NCI-H2171 treated with DMSO at 0.1 percent for 48 hours (cell line): ENCODE results near the gene USP26.
"Not testable (repeated sequence)": the region's sequence is repeated elsewhere in the genome, so short reads cannot be mapped to it uniquely, and the experiment has no call there.

Experiments used
- DNase-seq: peaks from one replicate; lab custom pipeline; 2025; lab: John Stamatoyannopoulos, UW

The USP26 gene

GRCh38 chrX:133018229-133018628 is 78.7 kb downstream of the USP26 start:
- DNase-seq, result no peak

- DNase-seq, result no peak
These were observed 89.5 kb downstream of the USP26 start for GRCh38 chrX:133007458-133007857.

- no peak for DNase-seq
These were observed 91.3 kb downstream of the USP26 start for GRCh38 chrX:133005616-133006015.

- DNase-seq, result peak; percentile 7
These were observed 91.9 kb downstream of the USP26 start for GRCh38 chrX:133005042-133005441.

GRCh38 chrX:132999209-132999608 is 97.7 kb downstream of the USP26 start:
- no peak for DNase-seq

GRCh38 chrX:132990835-132991234 is 106.1 kb downstream of the USP26 start:
- DNase-seq, result no peak

GRCh38 chrX:132986556-132986955 is 110.4 kb downstream of the USP26 start:
- DNase-seq, result no peak

- no peak for DNase-seq
These were observed 112.8 kb downstream of the USP26 start for GRCh38 chrX:132984058-132984650.

GRCh38 chrX:132983496-132983895 is 113.4 kb downstream of the USP26 start:
- no peak for DNase-seq

- DNase-seq, result not testable (repeated sequence)
These were observed 116.9 kb downstream of the USP26 start for GRCh38 chrX:132980035-132980434.
